ENCODE results near the gene SMARCA1. TPM values are rescaled to one million over a fixed set of nuclear protein-coding genes. Genes with fewer than 3 reads are reported as not detected.

The SMARCA1 gene
- total RNA-seq (2021): 56.9 and 61.2 TPM in 2 replicates
- Bru-seq, nascent RNA: percentile 85 among the genes with signal in this experiment
- percentile 83 among the genes with signal in this experiment for BruChase-seq, experiment 1, labeled RNA remaining after a 2-hour chase
- percentile 83 among the genes with signal in this experiment for BruChase-seq, experiment 2, labeled RNA remaining after a 6-hour chase
- long read RNA-seq, full-length matches to known transcripts: 161 of 285 reads
- long read RNA-seq, partial matches to known transcripts: 18 of 285 reads
- long read RNA-seq, other reads (novel, unspliced or antisense): 106 of 285 reads

GRCh38 chrX:129523079-129523911 lies at the start of gene SMARCA1:
Gene SMARCA1 (minus strand): TSS chrX:129523490. CDS start chrX:129523370, 120 bp downstream.
- intact Hi-C loops (cut with micrococcal nuclease; ENCODE audit: unreplicated experiment): no loop called here

GRCh38 chrX:129572422-129572821 lies 49.1 kb upstream of the SMARCA1 start:
- H3K9me3 ChIP-seq (ENCODE audit: low read depth, low read length, poor library complexity, severe bottlenecking): no peaks in the 10 kb centered on the region
- DNase-seq (ENCODE audit: low spot score): peak; percentile 45
- H3K36me3 ChIP-seq (ENCODE audit: insufficient read depth, low read length, poor library complexity, severe bottlenecking): no peaks in the 10 kb centered on the region

More at GRCh38 chrX:129523079-129523911, at the start of gene SMARCA1:
- DNase-seq (ENCODE audit: low spot score): peak; percentile 63
- H3K4me1 ChIP-seq (ENCODE audit: insufficient read depth, low read length, poor library complexity, severe bottlenecking): peaks cover 5% of the 10 kb centered on the region
- H3K27ac ChIP-seq (ENCODE audit: low read depth, low read length, poor library complexity, severe bottlenecking): peak within 1 kb of the TSS; percentile 87
- no TSS peak for BruUV-seq (replicated peaks)
- H3K4me3 ChIP-seq (ENCODE audit: low read depth, low read length, poor library complexity, severe bottlenecking): peak within 1 kb of the TSS; percentile 73
- ChIA-PET POLR2A (ENCODE audit: low non-redundant PET) (no interaction called here), CTCF (no interaction called here)
- H3K27me3 ChIP-seq (replicated peaks; ENCODE audit: insufficient read depth, low read depth, low read length, poor library complexity): no peaks in the 10 kb centered on the region
- H3K9me3 ChIP-seq (ENCODE audit: low read depth, low read length, poor library complexity, severe bottlenecking): no peaks in the 10 kb centered on the region
- TF ChIP-seq CTCF (conservative IDR thresholded peaks at IDR 0.05; ENCODE audit: low read depth, low read length): no peak
- TF ChIP-seq EZH2 (IDR thresholded peaks at IDR 0.05; ENCODE audit: borderline replicate concordance, low read depth, low read length, poor library complexity, severe bottlenecking): no peak
- no peaks in the 10 kb centered on the region for H3K36me3 ChIP-seq (ENCODE audit: insufficient read depth, low read length, poor library complexity, severe bottlenecking)

DNA sequence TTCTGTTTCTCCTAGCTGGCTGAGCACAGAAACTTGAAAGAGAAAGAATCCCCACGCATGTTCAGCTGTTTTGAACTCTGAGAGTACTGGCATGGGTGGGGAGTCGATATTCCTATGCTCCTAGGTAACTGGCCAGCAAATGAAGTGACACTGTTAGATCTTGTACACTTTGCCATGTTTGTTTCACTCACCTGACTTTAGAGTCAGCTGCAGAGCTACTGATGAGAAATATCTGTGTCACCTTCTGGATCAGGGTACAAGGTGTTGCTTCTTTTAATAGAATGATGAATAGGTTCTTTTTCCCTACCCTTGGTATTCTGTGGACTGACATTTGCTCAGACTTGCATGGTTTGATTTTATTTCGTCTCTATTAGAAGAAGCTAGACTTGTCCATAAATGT lies 45.1 kb upstream of the SMARCA1 start:
- intact Hi-C loops (cut with micrococcal nuclease; ENCODE audit: unreplicated experiment): no loop called here
- peaks cover 6% of the 10 kb centered on the region for H3K4me1 ChIP-seq (ENCODE audit: insufficient read depth, low read length, poor library complexity, severe bottlenecking)
- no peak overlapping the region for H3K27ac ChIP-seq (ENCODE audit: low read depth, low read length, poor library complexity, severe bottlenecking)
- no peak overlapping the region for H3K4me3 ChIP-seq (ENCODE audit: low read depth, low read length, poor library complexity, severe bottlenecking)
- CTCF ChIA-PET: no interaction called here
- peaks cover 2% of the 10 kb centered on the region for H3K36me3 ChIP-seq (ENCODE audit: insufficient read depth, low read length, poor library complexity, severe bottlenecking)
- no peaks in the 10 kb centered on the region for H3K9me3 ChIP-seq (ENCODE audit: low read depth, low read length, poor library complexity, severe bottlenecking)
- no peaks in the 10 kb centered on the region for H3K27me3 ChIP-seq (replicated peaks; ENCODE audit: insufficient read depth, low read depth, low read length, poor library complexity)
- no TSS peak for BruUV-seq (replicated peaks)
- TF ChIP-seq EZH2 (IDR thresholded peaks at IDR 0.05; ENCODE audit: borderline replicate concordance, low read depth, low read length, poor library complexity, severe bottlenecking) (no peak), CTCF (conservative IDR thresholded peaks at IDR 0.05; ENCODE audit: low read depth, low read length) (no peak)
- POLR2A ChIA-PET (ENCODE audit: low non-redundant PET): no interaction called here
- DNase-seq (ENCODE audit: low spot score): no peak

More at GRCh38 chrX:129572422-129572821, 49.1 kb upstream of the SMARCA1 start:
- intact Hi-C loops (cut with micrococcal nuclease; ENCODE audit: unreplicated experiment): no loop called here
- POLR2A ChIA-PET (ENCODE audit: low non-redundant PET): interaction anchor here (0.6 kb wide), 1 partner anchor 89 kb away, joined by 3 read pairs; no protein-coding TSS in a partner anchor
- CTCF ChIA-PET: no interaction called here
- H3K4me3 ChIP-seq (ENCODE audit: low read depth, low read length, poor library complexity, severe bottlenecking): no peak overlapping the region
- no peaks in the 10 kb centered on the region for H3K27me3 ChIP-seq (replicated peaks; ENCODE audit: insufficient read depth, low read depth, low read length, poor library complexity)
- H3K4me1 ChIP-seq (ENCODE audit: insufficient read depth, low read length, poor library complexity, severe bottlenecking): peaks cover 26% of the 10 kb centered on the region
- TF ChIP-seq EZH2 (IDR thresholded peaks at IDR 0.05; ENCODE audit: borderline replicate concordance, low read depth, low read length, poor library complexity, severe bottlenecking): no peak
- TF ChIP-seq CTCF (conservative IDR thresholded peaks at IDR 0.05; ENCODE audit: low read depth, low read length): no peak
- no TSS peak for BruUV-seq (replicated peaks)
- no peak overlapping the region for H3K27ac ChIP-seq (ENCODE audit: low read depth, low read length, poor library complexity, severe bottlenecking)

All from A673 (cell line).